Measurements from ENCODE around the gene PYGO2. TPM values are rescaled to one million over a fixed set of nuclear protein-coding genes. Genes with fewer than 3 reads are reported as not detected.

The PYGO2 gene
- polyA plus RNA-seq, 4 donors = 22.1 to 34.7 (median 24.8) TPM

DNA sequence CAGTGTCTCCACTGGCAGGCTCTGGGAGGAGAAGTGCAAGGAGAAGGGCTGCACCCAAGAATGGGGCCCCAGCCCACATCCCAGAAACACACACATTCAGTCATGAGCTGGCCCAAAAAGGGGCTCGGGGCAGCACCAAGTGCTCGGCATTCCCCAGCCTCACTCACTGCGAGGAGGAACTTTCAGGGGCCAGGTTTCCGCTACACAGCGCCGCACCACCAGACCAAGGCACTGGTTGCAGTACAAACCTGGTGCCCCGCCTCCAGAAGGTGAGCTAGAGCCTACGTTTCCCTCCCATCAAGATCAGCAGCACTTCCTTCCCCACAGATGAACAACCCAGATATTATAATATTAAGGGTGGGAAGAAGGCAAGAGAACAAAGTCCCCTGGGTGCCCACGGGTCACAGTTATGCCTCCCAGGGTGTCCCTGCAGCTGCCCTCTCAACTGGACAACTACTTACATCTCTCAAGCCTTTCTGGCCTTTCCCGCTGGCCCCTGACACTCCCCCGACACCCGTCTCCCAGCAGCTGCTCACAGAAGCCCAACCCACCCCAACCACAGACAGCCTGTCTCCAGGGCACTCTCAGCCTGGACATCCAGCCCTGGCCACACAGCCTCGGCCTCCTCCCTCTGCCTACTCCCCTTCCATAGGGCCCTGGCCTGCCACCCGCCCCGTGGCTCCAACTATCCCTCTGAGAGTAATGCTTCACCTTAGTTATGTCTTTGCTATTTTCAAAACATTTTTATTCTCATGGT lies 9.5 kb downstream of the PYGO2 start:
- DNase-seq (peak in 1 of 2 donors; percentile 40), FAIRE-seq (no peak)
- Histone ChIP-seq H3K36me3 (ENCODE audit: control insufficient read depth in 3 of 3, insufficient read depth in 2 of 3, low read depth in 1 of 3, low read length in 3 of 3) (peaks cover 0 to 51% (median 8%) of the 10 kb centered on the region in 3 donors), H3K27me3 (ENCODE audit: control insufficient read depth in 3 of 3, insufficient read depth in 3 of 3, low read length in 3 of 3) (no peaks in the 10 kb centered on the region), H3K4me1 (ENCODE audit: control insufficient read depth in 3 of 3, insufficient read depth in 2 of 3, low read depth in 1 of 3, low read length in 2 of 3) (peaks cover 4 to 26% (median 10%) of the 10 kb centered on the region in 3 donors), H3K9me3 (ENCODE audit: control insufficient read depth in 2 of 2, insufficient read depth in 1 of 2, low read depth in 1 of 2, low read length in 1 of 2) (no peaks in the 10 kb centered on the region), H3K27ac (ENCODE audit: low read depth in 1 of 3, low read length in 2 of 3) (peak overlapping the region in 1 of 3 donors; percentile 59), H3K4me3 (ENCODE audit: low read depth in 1 of 3, low read length in 3 of 3) (no peak overlapping the region)
- WGBS, 3 donors = 64 to 66% (median 64%) methylated on average over 15 of the region's 15 CpGs

DNA sequence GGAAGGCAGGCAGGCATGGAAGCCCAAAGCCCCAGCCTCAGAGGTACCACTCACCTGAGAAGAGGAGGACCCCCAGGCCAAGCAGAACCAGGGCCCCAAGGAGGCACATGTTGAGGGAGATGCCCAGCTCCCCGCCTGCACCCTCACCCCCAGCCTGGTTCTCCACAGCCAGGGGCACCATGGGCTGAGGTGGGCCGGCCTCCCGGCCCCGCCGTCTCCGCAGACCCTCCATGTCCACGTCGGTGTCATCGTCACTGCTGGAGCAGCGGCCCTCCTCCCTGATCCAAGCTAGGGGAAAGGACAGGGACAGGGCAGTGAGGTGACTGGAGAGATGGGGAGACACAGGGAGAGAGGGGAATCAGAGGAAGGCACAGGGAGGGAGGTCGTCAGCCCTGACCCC lies 13.5 kb downstream of the PYGO2 start:
- Histone ChIP-seq H3K27me3 (ENCODE audit: control insufficient read depth in 3 of 3, insufficient read depth in 3 of 3, low read length in 3 of 3) (no peaks in the 10 kb centered on the region), H3K9me3 (ENCODE audit: control insufficient read depth in 2 of 2, insufficient read depth in 1 of 2, low read depth in 1 of 2, low read length in 1 of 2) (no peaks in the 10 kb centered on the region), H3K27ac (ENCODE audit: low read depth in 1 of 3, low read length in 2 of 3) (no peak overlapping the region), H3K4me1 (ENCODE audit: control insufficient read depth in 3 of 3, insufficient read depth in 2 of 3, low read depth in 1 of 3, low read length in 2 of 3) (peaks cover 5 to 31% (median 6%) of the 10 kb centered on the region in 3 donors), H3K36me3 (ENCODE audit: control insufficient read depth in 3 of 3, insufficient read depth in 2 of 3, low read depth in 1 of 3, low read length in 3 of 3) (peaks cover 7 to 64% (median 8%) of the 10 kb centered on the region in 3 donors), H3K4me3 (ENCODE audit: low read depth in 1 of 3, low read length in 3 of 3) (no peak overlapping the region)
- DNase-seq (no peak), FAIRE-seq (no peak)
- WGBS, 3 donors = 94 to 98% (median 95%) methylated on average over 11 of the region's 11 CpGs

DNA sequence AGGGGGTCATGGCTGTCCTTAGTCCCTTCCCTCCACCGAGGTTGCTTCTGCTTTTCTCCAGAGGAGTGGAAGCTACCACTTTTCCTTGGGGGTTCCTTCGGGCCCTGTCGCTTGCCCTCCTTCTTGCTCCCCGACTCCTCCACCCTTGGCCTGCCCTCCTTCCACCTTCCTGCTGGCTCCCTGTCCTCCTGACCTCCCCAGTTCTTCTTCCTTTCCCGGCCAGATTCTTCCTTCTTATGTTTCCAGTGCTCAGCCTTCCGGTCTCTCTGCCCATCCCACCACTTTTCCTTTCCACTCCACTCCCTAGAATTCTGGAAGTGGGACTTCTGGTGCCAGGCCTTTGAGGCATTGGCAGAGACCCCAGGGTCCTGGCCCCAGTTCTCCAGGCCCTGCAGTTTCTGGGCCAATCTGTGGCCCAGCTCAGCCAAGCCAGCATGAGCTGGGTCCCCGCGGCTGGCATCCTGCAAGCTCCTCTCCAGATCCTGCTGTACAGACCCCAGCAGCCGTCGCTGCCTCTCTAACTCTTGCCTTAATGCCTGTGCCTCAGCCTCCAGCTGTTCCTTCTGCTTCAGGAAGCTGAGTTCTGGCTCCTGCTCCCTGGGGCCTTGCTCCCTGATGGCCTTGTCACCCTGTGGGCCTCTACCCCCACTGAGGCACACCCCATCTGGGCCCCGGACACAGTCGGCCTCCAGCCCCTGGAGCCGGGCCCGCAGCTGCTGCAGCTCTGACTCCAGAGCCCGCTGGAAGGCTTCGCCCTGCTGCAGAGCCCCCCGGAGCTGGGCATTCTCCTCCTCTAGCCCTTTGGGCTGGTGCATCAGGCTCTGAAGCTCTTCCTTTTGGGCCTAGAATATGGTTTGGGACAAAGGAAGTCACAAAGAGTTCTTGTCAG lies 15.4 kb downstream of the PYGO2 start:
- WGBS, 3 donors = 83 to 89% (median 88%) methylated on average over 17 of the region's 17 CpGs
- H3K4me3 ChIP-seq (ENCODE audit: low read depth in 1 of 3, low read length in 3 of 3) = no peak overlapping the region
- H3K4me1 ChIP-seq (ENCODE audit: control insufficient read depth in 3 of 3, insufficient read depth in 2 of 3, low read depth in 1 of 3, low read length in 2 of 3) = peaks cover 4 to 31% (median 11%) of the 10 kb centered on the region in 3 donors
- H3K9me3 ChIP-seq (ENCODE audit: control insufficient read depth in 2 of 2, insufficient read depth in 1 of 2, low read depth in 1 of 2, low read length in 1 of 2) = no peaks in the 10 kb centered on the region
- peaks cover 7 to 53% (median 8%) of the 10 kb centered on the region in 3 donors for H3K36me3 ChIP-seq (ENCODE audit: control insufficient read depth in 3 of 3, insufficient read depth in 2 of 3, low read depth in 1 of 3, low read length in 3 of 3)
- peak overlapping the region in 1 of 3 donors; percentile 13 for H3K27ac ChIP-seq (ENCODE audit: low read depth in 1 of 3, low read length in 2 of 3)
- no peaks in the 10 kb centered on the region for H3K27me3 ChIP-seq (ENCODE audit: control insufficient read depth in 3 of 3, insufficient read depth in 3 of 3, low read length in 3 of 3)
- FAIRE-seq (no peak), DNase-seq (no peak)

DNA sequence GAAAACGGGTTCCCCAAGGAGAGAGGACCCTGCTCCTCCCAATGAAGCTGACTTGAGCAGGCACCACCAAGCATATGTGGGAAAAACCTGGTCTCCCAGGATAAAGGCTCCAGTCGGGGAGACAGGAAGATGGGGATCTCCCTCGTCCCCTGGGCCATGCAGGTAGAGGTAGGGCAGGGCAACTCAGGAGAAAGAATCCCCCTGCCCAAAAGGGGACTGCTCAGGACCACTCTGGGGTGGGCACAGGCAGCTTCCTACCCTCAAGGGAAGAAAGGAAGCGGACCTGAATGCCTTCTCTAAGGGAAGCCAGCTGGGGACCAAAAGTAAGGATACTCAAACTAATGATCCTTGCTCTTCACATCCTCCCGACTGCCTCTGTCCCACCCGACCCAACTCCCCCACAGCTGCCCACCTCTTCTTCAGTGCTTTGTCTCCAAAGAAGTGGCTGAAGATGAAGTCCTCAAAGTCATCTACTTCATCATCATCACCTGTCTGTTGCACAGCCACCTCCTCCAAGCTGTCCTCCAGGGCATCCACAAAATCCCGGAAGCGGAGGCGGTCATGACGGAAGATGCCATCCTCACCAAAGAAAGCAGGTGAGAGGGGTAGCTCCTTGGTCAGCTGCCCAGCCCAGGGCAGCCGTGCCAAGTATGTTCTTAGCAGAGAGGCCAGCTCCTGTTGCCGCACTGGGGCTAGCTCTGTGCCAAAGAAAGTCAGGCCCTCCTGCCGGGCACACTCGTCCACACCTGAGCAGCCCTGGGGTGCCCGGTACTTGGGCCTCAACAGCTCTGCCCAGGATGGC lies 16.2 kb downstream of the PYGO2 start:
- 71 to 83% (median 76%) methylated on average over 15 of the region's 15 CpGs for WGBS, 3 donors
- DNase-seq (no peak), FAIRE-seq (no peak)
- no peak overlapping the region for H3K4me3 ChIP-seq (ENCODE audit: low read depth in 1 of 3, low read length in 3 of 3)
- H3K9me3 ChIP-seq (ENCODE audit: control insufficient read depth in 2 of 2, insufficient read depth in 1 of 2, low read depth in 1 of 2, low read length in 1 of 2) = no peaks in the 10 kb centered on the region
- H3K27ac ChIP-seq (ENCODE audit: low read depth in 1 of 3, low read length in 2 of 3) = peak overlapping the region in 2 of 3 donors; percentile 78 to 83
- no peaks in the 10 kb centered on the region for H3K27me3 ChIP-seq (ENCODE audit: control insufficient read depth in 3 of 3, insufficient read depth in 3 of 3, low read length in 3 of 3)
- H3K36me3 ChIP-seq (ENCODE audit: control insufficient read depth in 3 of 3, insufficient read depth in 2 of 3, low read depth in 1 of 3, low read length in 3 of 3) = peaks cover 3 to 44% (median 7%) of the 10 kb centered on the region in 3 donors
- peaks cover 4 to 38% (median 11%) of the 10 kb centered on the region in 3 donors for H3K4me1 ChIP-seq (ENCODE audit: control insufficient read depth in 3 of 3, insufficient read depth in 2 of 3, low read depth in 1 of 3, low read length in 2 of 3)

DNA sequence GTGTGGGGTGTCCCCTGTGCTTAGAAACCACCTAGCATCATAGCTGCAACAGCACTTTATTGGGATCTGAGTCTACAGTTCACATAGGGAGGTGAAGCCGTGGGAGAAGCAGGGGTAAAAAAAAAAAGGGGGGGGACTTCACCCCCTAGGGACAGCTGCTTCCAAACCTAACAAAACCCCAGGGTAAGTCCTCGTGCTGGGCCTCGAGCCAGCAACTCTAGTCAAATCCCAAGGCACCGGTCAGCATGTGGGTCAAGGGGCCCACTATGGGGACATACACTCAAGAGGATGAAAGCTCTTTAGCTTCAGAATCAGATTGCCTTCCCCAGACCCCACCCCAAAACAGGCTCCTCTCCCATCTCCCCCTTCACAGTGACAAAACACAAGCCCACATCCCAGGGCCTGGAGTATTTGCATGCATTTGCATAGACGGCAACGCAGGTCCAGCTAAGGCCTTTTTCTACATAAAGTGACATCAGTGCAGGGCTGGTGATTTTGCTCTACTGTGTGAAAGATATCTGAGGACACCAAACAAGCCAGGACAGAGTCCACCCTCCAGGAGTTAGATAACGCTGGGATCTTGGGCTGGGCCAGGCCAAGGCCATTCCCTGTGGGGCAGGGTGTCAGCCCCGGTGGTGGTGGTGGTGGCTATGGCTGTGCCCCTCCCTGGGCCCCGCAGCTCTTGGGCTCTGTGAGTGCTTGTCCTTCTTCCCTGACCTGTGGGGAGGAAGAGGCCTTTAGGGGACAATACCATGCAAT lies 17.0 kb downstream of the PYGO2 start:
- 16 to 43% (median 23%) methylated on average over 9 of the region's 9 CpGs for WGBS, 3 donors
- Histone ChIP-seq H3K9me3 (ENCODE audit: control insufficient read depth in 2 of 2, insufficient read depth in 1 of 2, low read depth in 1 of 2, low read length in 1 of 2) (no peaks in the 10 kb centered on the region), H3K4me1 (ENCODE audit: control insufficient read depth in 3 of 3, insufficient read depth in 2 of 3, low read depth in 1 of 3, low read length in 2 of 3) (peaks cover 4 to 40% (median 14%) of the 10 kb centered on the region in 3 donors), H3K36me3 (ENCODE audit: control insufficient read depth in 3 of 3, insufficient read depth in 2 of 3, low read depth in 1 of 3, low read length in 3 of 3) (peaks cover 3 to 41% (median 7%) of the 10 kb centered on the region in 3 donors), H3K27me3 (ENCODE audit: control insufficient read depth in 3 of 3, insufficient read depth in 3 of 3, low read length in 3 of 3) (no peaks in the 10 kb centered on the region), H3K27ac (ENCODE audit: low read depth in 1 of 3, low read length in 2 of 3) (peak overlapping the region; percentile 34 to 83 (median 78)), H3K4me3 (ENCODE audit: low read depth in 1 of 3, low read length in 3 of 3) (no peak overlapping the region)
- FAIRE-seq = no peak
- DNase-seq = peak; percentile 89 to 93

DNA sequence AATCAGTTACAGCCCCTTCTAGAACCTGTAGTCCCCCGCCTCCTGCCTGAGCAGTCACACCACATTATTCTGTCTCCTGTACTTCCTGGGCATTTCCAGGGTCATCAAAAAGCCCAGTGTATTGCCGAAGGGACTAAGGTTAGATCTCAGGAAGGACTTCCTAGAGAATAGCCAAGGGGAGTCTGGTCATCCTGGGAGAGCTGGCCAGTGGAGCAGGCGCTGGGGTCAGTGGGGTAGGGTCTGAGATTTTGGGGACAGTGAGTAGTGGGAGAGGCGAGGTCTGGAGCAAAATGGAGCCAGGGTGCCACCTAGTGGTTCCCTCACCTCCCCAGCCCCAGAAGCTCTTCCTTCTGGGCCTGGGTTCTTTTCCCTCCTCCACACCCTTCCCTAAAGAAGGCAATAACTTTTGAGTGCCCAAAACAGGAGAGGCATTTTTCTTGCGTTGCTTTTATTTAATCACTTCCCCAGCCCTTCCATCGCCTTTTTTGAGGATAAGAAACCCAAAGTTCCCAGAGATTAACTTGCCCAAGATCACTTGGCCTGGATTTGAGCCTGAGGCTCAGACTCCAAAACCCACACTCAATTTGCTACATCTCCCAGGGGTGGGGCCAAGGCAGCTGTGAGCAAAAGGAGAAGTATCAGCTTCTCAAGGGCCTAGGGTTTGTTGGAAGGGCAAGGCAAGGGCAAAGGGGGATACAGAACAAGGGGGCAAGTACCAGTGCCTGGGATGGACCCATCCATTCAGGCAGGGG lies 17.8 kb downstream of the PYGO2 start:
- DNase-seq (peak; percentile 57 to 63), FAIRE-seq (no peak)
- WGBS, 3 donors = 26 to 33% (median 28%) methylated on average over 6 of the region's 6 CpGs
- peak overlapping the region; percentile 38 to 83 (median 78) for H3K27ac ChIP-seq (ENCODE audit: low read depth in 1 of 3, low read length in 2 of 3)
- no peaks in the 10 kb centered on the region for H3K27me3 ChIP-seq (ENCODE audit: control insufficient read depth in 3 of 3, insufficient read depth in 3 of 3, low read length in 3 of 3)
- no peak overlapping the region for H3K4me3 ChIP-seq (ENCODE audit: low read depth in 1 of 3, low read length in 3 of 3)
- no peaks in the 10 kb centered on the region for H3K9me3 ChIP-seq (ENCODE audit: control insufficient read depth in 2 of 2, insufficient read depth in 1 of 2, low read depth in 1 of 2, low read length in 1 of 2)
- H3K36me3 ChIP-seq (ENCODE audit: control insufficient read depth in 3 of 3, insufficient read depth in 2 of 3, low read depth in 1 of 3, low read length in 3 of 3) = peaks cover 3 to 41% (median 7%) of the 10 kb centered on the region in 3 donors
- peaks cover 4 to 40% (median 17%) of the 10 kb centered on the region in 3 donors for H3K4me1 ChIP-seq (ENCODE audit: control insufficient read depth in 3 of 3, insufficient read depth in 2 of 3, low read depth in 1 of 3, low read length in 2 of 3)

DNA sequence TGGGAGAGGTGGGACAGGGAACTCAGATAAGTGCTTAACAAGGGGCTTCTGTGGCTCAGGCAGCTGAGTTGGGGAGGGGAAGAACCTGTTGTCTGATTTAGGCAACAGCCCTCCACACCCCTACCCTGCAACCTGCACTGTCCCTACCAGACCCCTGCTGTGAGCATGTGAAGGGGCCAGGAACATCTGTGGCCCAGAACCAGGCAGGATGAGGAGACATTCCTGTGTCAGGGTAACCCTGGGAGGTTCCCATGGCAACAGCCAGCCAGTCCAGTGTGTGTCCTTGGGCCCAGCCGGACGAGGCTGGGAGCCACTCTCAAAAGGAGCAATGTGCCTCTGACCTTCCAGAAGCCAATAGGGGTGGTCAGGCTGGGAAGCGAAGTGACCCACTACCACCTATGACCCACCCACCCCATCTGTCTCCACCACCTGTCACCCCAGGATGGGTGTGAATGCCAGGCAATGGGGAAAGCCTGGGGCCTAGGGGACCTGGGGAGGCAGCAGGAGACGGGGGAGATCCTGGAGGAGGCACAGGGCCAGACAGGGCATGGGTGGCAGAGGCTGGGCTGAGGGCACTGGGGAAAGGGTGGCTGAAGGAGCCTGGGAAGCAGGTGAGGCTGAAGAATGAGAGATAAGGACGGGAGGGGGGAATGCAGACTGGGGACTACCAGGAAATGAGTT lies 20.1 kb downstream of the PYGO2 start:
- WGBS, 3 donors = 37 to 59% (median 42%) methylated on average over 5 of the region's 5 CpGs
- Histone ChIP-seq H3K9me3 (ENCODE audit: control insufficient read depth in 2 of 2, insufficient read depth in 1 of 2, low read depth in 1 of 2, low read length in 1 of 2) (no peaks in the 10 kb centered on the region), H3K27me3 (ENCODE audit: control insufficient read depth in 3 of 3, insufficient read depth in 3 of 3, low read length in 3 of 3) (no peaks in the 10 kb centered on the region), H3K36me3 (ENCODE audit: control insufficient read depth in 3 of 3, insufficient read depth in 2 of 3, low read depth in 1 of 3, low read length in 3 of 3) (peaks cover 0 to 21% (median 6%) of the 10 kb centered on the region in 3 donors), H3K27ac (ENCODE audit: low read depth in 1 of 3, low read length in 2 of 3) (peak overlapping the region in 2 of 3 donors; percentile 22 to 78), H3K4me3 (ENCODE audit: low read depth in 1 of 3, low read length in 3 of 3) (no peak overlapping the region), H3K4me1 (ENCODE audit: control insufficient read depth in 3 of 3, insufficient read depth in 2 of 3, low read depth in 1 of 3, low read length in 2 of 3) (peaks cover 4 to 50% (median 20%) of the 10 kb centered on the region in 3 donors)
- no peak for FAIRE-seq
- no peak for DNase-seq
